K562 (cell line): Measurements from ENCODE around the gene METTL25B. TPM values are rescaled to one million over a fixed set of nuclear protein-coding genes. Genes with fewer than 3 reads are reported as not detected.

Experiments used
- CHD4 ChIP-seq: fragments of 200-600 bp; sonication (generic); IDR thresholded peaks from 3 replicates; pipeline ENCODE4 v1.6.1; 2012; ENCODE audit warnings: low read depth, mild to moderate bottlenecking, mixed read lengths, low read length, inconsistent platforms; ENCODE audit not compliant: insufficient read depth, insufficient replicate concordance, poor library complexity, severe bottlenecking
- EHMT2 ChIP-seq: fragments of 450-650 bp; IDR thresholded peaks from 2 replicates; pipeline ENCODE4 v1.6.1; 2018; ENCODE audit warnings: antibody characterized with exemption
- EP300 ChIP-seq: IDR thresholded peaks from 2 replicates; pipeline ENCODE4 v1.6.1; 2012; ENCODE audit warnings: low read length, improper control_type of control experiment
- GTF2B ChIP-seq: IDR thresholded peaks from 2 replicates; pipeline ENCODE4 v1.6.1; 2011; ENCODE audit not compliant: insufficient read length; ENCODE audit errors: extremely low read depth
- MCM2 ChIP-seq: fragments of 450-650 bp; IDR thresholded peaks from 2 replicates; pipeline ENCODE4 v1.6.1; 2017; ENCODE audit warnings: low read depth, mild to moderate bottlenecking
- MTA2 ChIP-seq: fragments of 450-650 bp; IDR thresholded peaks from 2 replicates; pipeline ENCODE4 v1.6.1; 2016; ENCODE audit warnings: low read depth
- MYNN ChIP-seq, 2 experiments: sonication (generic); formaldehyde crosslinking in 1 of 2; IDR thresholded peaks; 2 replicates each; pipeline versions ENCODE4 v1.5.0 to v1.6.1; 2016 to 2020; ENCODE audit warnings: antibody characterized with exemption in 1 of 2, missing genetic modification reagents in 1 of 2
- NR3C1 ChIP-seq: sonication (generic); formaldehyde crosslinking; IDR thresholded peaks from 2 replicates; pipeline ENCODE4 v1.8.1; 2022; ENCODE audit warnings: missing genetic modification reagents
- PRMT5 ChIP-seq: sonication (generic); formaldehyde crosslinking; IDR thresholded peaks from 2 replicates; pipeline ENCODE4 v1.5.0; 2020; ENCODE audit warnings: missing genetic modification reagents
- RUNX1 ChIP-seq: sonication (generic); IDR thresholded peaks from 2 replicates; pipeline ENCODE4 v1.6.1; 2016; ENCODE audit warnings: antibody characterized with exemption, low read depth
- SIN3B ChIP-seq: fragments of 450-650 bp; IDR thresholded peaks from 2 replicates; pipeline ENCODE4 v1.6.1; 2017; ENCODE audit warnings: low read depth, mild to moderate bottlenecking, moderate library complexity
- SP2 ChIP-seq: IDR thresholded peaks from 2 replicates; pipeline ENCODE4 v1.6.1; 2011; ENCODE audit warnings: mild to moderate bottlenecking, low read depth, low read length, moderate library complexity; ENCODE audit not compliant: poor library complexity, severe bottlenecking; ENCODE audit errors: extremely low read depth
- STAT5A ChIP-seq: IDR thresholded peaks from 2 replicates; pipeline ENCODE4 v1.6.1; 2012; ENCODE audit warnings: low read length, inconsistent platforms, borderline replicate concordance
- TBL1XR1 ChIP-seq, 2 experiments: IDR thresholded peaks; 2 replicates each; pipeline ENCODE4 v1.6.1; 2012; ENCODE audit warnings: improper control_type of control experiment in 2 of 2, low read length in 2 of 2, mild to moderate bottlenecking in 1 of 2
- ZBTB17 ChIP-seq: fragments of 450-650 bp; formaldehyde crosslinking; IDR thresholded peaks from 2 replicates; pipeline ENCODE4 v1.4.0; 2020; ENCODE audit warnings: mild to moderate bottlenecking
- ZMIZ1 ChIP-seq, 2 experiments: fragments of 150-350 bp in 1 of 2; IDR thresholded peaks; 2 replicates each; pipeline ENCODE4 v1.6.1; 2012 to 2016; ENCODE audit warnings: low read depth in 2 of 2, low read length in 2 of 2, mild to moderate bottlenecking in 1 of 2, moderate library complexity in 1 of 2
- ZNF217 ChIP-seq: sonication (generic); formaldehyde crosslinking; IDR thresholded peaks from 2 replicates; pipeline ENCODE4 v1.8.0; 2022; ENCODE audit warnings: mild to moderate bottlenecking, missing genetic modification reagents
- ZNF316 ChIP-seq: fragments of 450-650 bp; IDR thresholded peaks from 2 replicates; pipeline ENCODE4 v1.6.1; 2016
- ZNF444 ChIP-seq: fragments of 250-450 bp; sonication (Bioruptor Pico); IDR thresholded peaks from 2 replicates; pipeline ENCODE4 v1.4.0; 2020; ENCODE audit warnings: mild to moderate bottlenecking, moderate library complexity
- ZNF586 ChIP-seq: fragments of 450-650 bp; formaldehyde crosslinking; conservative IDR thresholded peaks from 2 replicates; pipeline ENCODE4 v1.4.0; 2020; ENCODE audit warnings: mild to moderate bottlenecking, moderate library complexity
- ZNF639 ChIP-seq, 2 experiments: fragments of 200-800 bp in 1 of 2; sonication (Bioruptor generic) in 1 of 2; sonication (generic) in 1 of 2; formaldehyde crosslinking in 1 of 2; IDR thresholded peaks in 1 of 2; conservative IDR thresholded peaks in 1 of 2; 2 replicates each; pipeline versions ENCODE4 v1.5.0 to v1.6.1; 2016 to 2020; ENCODE audit warnings: missing compliant biosample characterization in 1 of 2, missing genetic modification characterization in 1 of 2, missing genetic modification reagents in 1 of 2
- ZNF695 ChIP-seq: fragments of 450-650 bp; formaldehyde crosslinking; IDR thresholded peaks from 2 replicates; pipeline ENCODE4 v1.4.0; 2020; ENCODE audit warnings: mild to moderate bottlenecking, moderate library complexity
- ZZZ3 ChIP-seq: fragments of 450-650 bp; IDR thresholded peaks from 2 replicates; pipeline ENCODE4 v1.6.1; 2016; ENCODE audit warnings: antibody characterized with exemption, mild to moderate bottlenecking, moderate library complexity
- polyA plus RNA-seq, 8 experiments: library from polyadenylated mRNA; depleted of rRNA in 4 of 8; stranded (reverse) in 5 of 8; unstranded in 3 of 8; fragments of >200 nt; fragmentation: Nextera tagmentation in 2 of 8; fragmentation: Illumina TruSeq in 1 of 8; extraction: Ambion mirVana in 2 of 8; extraction: Trizol in 1 of 8; gene quantifications; 2 replicates each; pipeline versions ENCODE4 v1.2.1 to v1.2.3, GENCODE V29; 2011 to 2014; ENCODE audit warnings: inconsistent platforms in 1 of 8, missing spikeins in 1 of 8
- total RNA-seq, 7 experiments: library from RNA; depleted of rRNA in 6 of 7; stranded (reverse); fragments of >200 nt in 6 of 7; fragmentation: Illumina TruSeq in 2 of 7; extraction: Trizol in 2 of 7; gene quantifications; 2 replicates each; pipeline versions ENCODE4 v1.2.1 to v1.2.3, GENCODE V29; 2011 to 2021; ENCODE audit warnings: low replicate concordance in 1 of 7

METTL25B gene
- total and polyA plus RNA-seq, 9 of the 15 experiments (the other 6 are each of a cell fraction or from before 2014, with no cell fraction given) = 7.7 to 48.3 (median 33.1) TPM

- TF ChIP-seq ZNF217 = no peak
- TF ChIP-seq ZNF444 (CRISPR knock-in tag) = no peak
- TF ChIP-seq ZZZ3 = peak; percentile 85; the same call in 1 of the 2 replicates
- no peak for TF ChIP-seq NR3C1 (CRISPR knock-in tag)
- peak; percentile 91 for TF ChIP-seq ZBTB17 (CRISPR knock-in tag)
- peak; percentile 59 to 72 for TF ChIP-seq TBL1XR1 (IDR thresholded peaks at IDR 0.05; ENCODE audit: low read length in 2 of 2)
- no peak for TF ChIP-seq RUNX1
- TF ChIP-seq ZNF695 (CRISPR knock-in tag) = no peak
- peak; percentile 28; the same call in 1 of the 2 replicates for TF ChIP-seq ZNF316
- TF ChIP-seq GTF2B = no peak
- no peak for TF ChIP-seq MTA2
- no peak for TF ChIP-seq ZNF586 (CRISPR knock-in tag)
- no peak for TF ChIP-seq SP2
- TF ChIP-seq EHMT2 = no peak
- no peak for TF ChIP-seq MCM2
- 0 out of 2 replicates have a peak, but pooled peaks have one; percentile 2 for TF ChIP-seq EP300
- TF ChIP-seq STAT5A = peak; percentile 7; the same call in 1 of the 2 replicates
- TF ChIP-seq ZNF639 (CRISPR knock-in tag; conservative IDR thresholded peaks at IDR 0.05 in 1 of 2, IDR thresholded peaks at IDR 0.05 in 1 of 2) = peak in 1 of 2 experiments; percentile 94; a peak in 3 of 4 replicates
- peak; percentile 96 for TF ChIP-seq PRMT5 (CRISPR knock-in tag)
- peak; percentile 74 for TF ChIP-seq SIN3B
- no peak for TF ChIP-seq CHD4
- 0 out of 4 replicates have a peak, but pooled peaks have one; percentile 55 to 57 for TF ChIP-seq ZMIZ1 (IDR thresholded peaks at IDR 0.05; ENCODE audit: low read depth in 2 of 2, low read length in 2 of 2)
- TF ChIP-seq MYNN (IDR thresholded peaks at IDR 0.05) = no peak
- no peak for TF ChIP-seq MYNN (CRISPR knock-in tag; IDR thresholded peaks at IDR 0.05)
Observed at GRCh38 chr1:156767101-156767878, 39.0 kb downstream of the METTL25B start, which contains the start of gene PRCC (continued).
